GM12878 (cell line): ENCODE measurements around the gene IQGAP2. TPM values are rescaled to one million over a fixed set of nuclear protein-coding genes. Genes with fewer than 3 reads are reported as not detected.

ENCODE experiments used
- ATAC-seq: fragments of 200-7000 bp; cut with Tn5 transposase; 3 replicates; pipeline ENCODE4 v1.9.1; 2020; ENCODE audit warnings: mild to moderate bottlenecking, moderate library complexity
- BruUV-seq: library from RNA; stranded (reverse); fragments of 400-500 nt; replicated peaks from 2 replicates; lab custom pipeline; 2021; lab: Mats Ljungman, UMichigan
- CTCF ChIA-PET: fragments of 300-600 bp; sonication (Branson Sonifier 250); formaldehyde crosslinking; extraction: SDS; loops from one replicate; lab custom pipeline; 2021; ENCODE audit warnings: inconsistent platforms; lab: Yijun Ruan, JAX
- POLR2A ChIA-PET: fragments of 350-600 bp; formaldehyde crosslinking; extraction: SDS; loops from one replicate; lab custom pipeline; 2021; ENCODE audit warnings: inconsistent platforms; lab: Charles Lee
- RAD21 ChIA-PET: fragments of 300-600 bp; sonication (Branson Sonifier 250); formaldehyde crosslinking; loops from one replicate; lab custom pipeline; 2023; ENCODE audit warnings: antibody characterized with exemption; ENCODE audit not compliant: unreplicated experiment; lab: Charles Lee
- SMC1A ChIA-PET: fragments of 300-600 bp; sonication (Branson Sonifier 250); formaldehyde crosslinking; loops from one replicate; lab custom pipeline; 2023; ENCODE audit not compliant: unreplicated experiment, uncharacterized antibody; lab: Charles Lee
- DNase-seq: peaks from one replicate; pipeline ENCODE4 v3.0.0-alpha.2; 2011; ENCODE audit warnings: low read depth, low spot score
- FAIRE-seq: peaks from 3 replicates; lab custom pipeline; 2011; peaks lifted over from hg19 to GRCh38; lab: Jason Lieb, UNC
- H2AFZ ChIP-seq: 2 replicates; pipeline ENCODE4 v1.6.0; 2011; ENCODE audit warnings: low read depth, low read length, control low read depth; ENCODE audit not compliant: control insufficient read depth
- H3K27ac ChIP-seq: 2 replicates; pipeline ENCODE4 v1.5.1; 2011; ENCODE audit warnings: control low read depth; ENCODE audit not compliant: control insufficient read depth, insufficient read depth
- H3K27me3 ChIP-seq, 2 experiments: replicated peaks in 1 of 2; 2 replicates each; pipeline versions ENCODE4 v1.6.0 to v1.6.1; 2011; ENCODE audit warnings: low read length in 1 of 2; ENCODE audit not compliant: control insufficient read depth in 2 of 2, insufficient read depth in 2 of 2
- H3K36me3 ChIP-seq, 2 experiments: 2 replicates each; pipeline ENCODE4 v1.5.1; 2011; ENCODE audit warnings: low read length in 1 of 2; ENCODE audit not compliant: control insufficient read depth in 2 of 2, insufficient read depth in 2 of 2
- H3K4me1 ChIP-seq: 2 replicates; pipeline ENCODE4 v1.6.1; 2011; ENCODE audit warnings: mild to moderate bottlenecking, low read length, moderate library complexity, mixed read lengths; ENCODE audit not compliant: control insufficient read depth, insufficient read depth
- H3K4me2 ChIP-seq: 2 replicates; pipeline ENCODE4 v1.6.0; 2011; ENCODE audit warnings: control low read depth; ENCODE audit not compliant: control insufficient read depth, insufficient read depth
- H3K4me3 ChIP-seq: fragments of 200-600 bp; sonication (generic); 2 replicates; pipeline ENCODE4 v1.5.1; 2016
- H3K79me2 ChIP-seq: 2 replicates; pipeline ENCODE4 v1.6.0; 2011; ENCODE audit warnings: low read length; ENCODE audit not compliant: control insufficient read depth, insufficient read depth
- H3K9ac ChIP-seq: 2 replicates; pipeline ENCODE4 v1.8.0; 2011; ENCODE audit warnings: low read length, control low read depth, mixed read lengths; ENCODE audit not compliant: control insufficient read depth, insufficient read depth
- H3K9me3 ChIP-seq: replicated peaks from 3 replicates; pipeline ENCODE4 v1.5.1; 2011; ENCODE audit warnings: mild to moderate bottlenecking, low read length; ENCODE audit not compliant: control insufficient read depth, insufficient read depth
- H4K20me1 ChIP-seq: 2 replicates; pipeline ENCODE4 v1.6.0; 2011; ENCODE audit not compliant: control insufficient read depth, insufficient read depth
- EGR1 ChIP-seq, 2 experiments: IDR thresholded peaks; 1 replicate in 1 of 2; 2 replicates in 1 of 2; pipeline ENCODE4 v1.6.1; 2011 to 2012; ENCODE audit warnings: low read depth in 2 of 2, low read length in 2 of 2, borderline replicate concordance in 1 of 2, mild to moderate bottlenecking in 1 of 2, moderate library complexity in 1 of 2
- EP300 ChIP-seq, 2 experiments: fragments of 150-350 bp in 1 of 2; IDR thresholded peaks; 2 replicates each; pipeline ENCODE4 v1.6.1; 2011 to 2012; ENCODE audit warnings: low read depth in 2 of 2, low read length in 2 of 2, borderline replicate concordance in 1 of 2, improper control_type of control experiment in 1 of 2, inconsistent platforms in 1 of 2; ENCODE audit not compliant: control insufficient read depth in 1 of 2
- HDGF ChIP-seq: fragments of 450-650 bp; IDR thresholded peaks from 2 replicates; pipeline ENCODE4 v1.6.1; 2016; ENCODE audit warnings: antibody characterized with exemption
- JUNB ChIP-seq: IDR thresholded peaks from 2 replicates; pipeline ENCODE4 v1.6.1; 2016; ENCODE audit warnings: antibody characterized with exemption, mild to moderate bottlenecking
- MTA3 ChIP-seq: IDR thresholded peaks from 2 replicates; pipeline ENCODE4 v1.6.1; 2012; ENCODE audit warnings: low read length, inconsistent platforms, borderline replicate concordance
- POU2F2 ChIP-seq: IDR thresholded peaks from 3 replicates; pipeline ENCODE4 v1.6.1; 2011; ENCODE audit warnings: low read depth, mild to moderate bottlenecking, low read length, borderline replicate concordance
- RUNX3 ChIP-seq: IDR thresholded peaks from 2 replicates; pipeline ENCODE4 v1.6.1; 2012; ENCODE audit warnings: low read length, inconsistent platforms
- SRF ChIP-seq, 2 experiments: IDR thresholded peaks; 2 replicates each; pipeline ENCODE4 v1.6.1; 2011; ENCODE audit warnings: low read depth in 2 of 2, low read length in 2 of 2, mild to moderate bottlenecking in 1 of 2, moderate library complexity in 1 of 2
- TBL1XR1 ChIP-seq: IDR thresholded peaks from 2 replicates; pipeline ENCODE4 v1.6.1; 2012; ENCODE audit warnings: low read depth, low read length, improper control_type of control experiment
- ZNF24 ChIP-seq: fragments of 450-650 bp; IDR thresholded peaks from 2 replicates; pipeline ENCODE4 v1.6.1; 2017; ENCODE audit warnings: antibody characterized with exemption, mild to moderate bottlenecking
- ZZZ3 ChIP-seq: IDR thresholded peaks from 2 replicates; pipeline ENCODE4 v1.6.1; 2011; ENCODE audit warnings: low read depth; ENCODE audit not compliant: control insufficient read depth, insufficient read length
- WGBS: methylation state at CpG from one replicate; pipeline ENCODE4 v1.1.6; 2016; ENCODE audit warnings: low lambda C conversion rate; ENCODE audit not compliant: insufficient replicate concordance, insufficient coverage; ENCODE audit errors: missing lambda C conversion rate; 5-methylcytosine and 5-hydroxymethylcytosine counted together
- in situ Hi-C: fragments of 300-500 bp; cut with MboI; formaldehyde crosslinking; loops from 9 replicates; pipeline ENCODE4 v1.14.3; 2018; ENCODE audit warnings: mixed read lengths
- intact Hi-C: fragments of 100-400 bp; cut with micrococcal nuclease; formaldehyde crosslinking; loops from one replicate; pipeline ENCODE4 v1.14.2; 2022; ENCODE audit not compliant: unreplicated experiment
- polyA plus RNA-seq, 11 experiments: library from polyadenylated mRNA; depleted of rRNA in 4 of 11; unstranded in 6 of 11; stranded (reverse) in 5 of 11; fragments of >200 nt; fragmentation: Nextera tagmentation in 4 of 11; fragmentation: Illumina TruSeq in 1 of 11; extraction: Ambion mirVana in 4 of 11; extraction: Trizol in 1 of 11; gene quantifications; 1 replicate in 1 of 11; 2 replicates in 10 of 11; pipeline versions ENCODE4 v1.2.1 to v1.2.3, GENCODE V29; 2011 to 2016; ENCODE audit warnings: inconsistent platforms in 2 of 11, missing spikeins in 2 of 11, low read depth in 1 of 11
- total RNA-seq, 4 experiments: library from RNA; depleted of rRNA in 3 of 4; stranded (reverse); fragments of >200 nt in 3 of 4; fragmentation: Illumina TruSeq in 1 of 4; extraction: Trizol in 1 of 4; gene quantifications; 2 replicates each; pipeline versions ENCODE4 v1.2.1 to v1.2.3, GENCODE V29; 2013 to 2021
- TF ChIP-seq, protein P1 (sequence below): fragments of 150-350 bp; IDR thresholded peaks from 2 replicates; pipeline ENCODE4 v1.6.1; 2014; ENCODE audit warnings: mild to moderate bottlenecking, low read depth, low read length
- TF ChIP-seq, protein P2 (sequence below): fragments of 450-650 bp; IDR thresholded peaks from 2 replicates; pipeline ENCODE4 v1.6.1; 2017; ENCODE audit warnings: borderline replicate concordance
- TF ChIP-seq, protein P3 (sequence below): fragments of 450-650 bp; IDR thresholded peaks from 2 replicates; pipeline ENCODE4 v1.6.1; 2017; ENCODE audit warnings: low read depth, mild to moderate bottlenecking, moderate library complexity
- TF ChIP-seq, protein P4 (sequence below), 3 experiments: IDR thresholded peaks in 2 of 3; conservative IDR thresholded peaks in 1 of 3; 2 replicates each; pipeline ENCODE4 v1.5.1; 2011; ENCODE audit warnings: low read depth in 3 of 3, low read length in 3 of 3, mild to moderate bottlenecking in 3 of 3, control low read depth in 2 of 3, moderate library complexity in 2 of 3, inconsistent platforms in 1 of 3, mixed read lengths in 1 of 3; ENCODE audit not compliant: control insufficient read depth in 2 of 3, insufficient read depth in 1 of 3; ENCODE audit errors: extremely low read depth in 1 of 3
- TF ChIP-seq, protein P5 (sequence below): IDR thresholded peaks from 2 replicates; pipeline ENCODE4 v1.6.1; 2012; ENCODE audit warnings: low read depth, low read length, improper control_type of control experiment

IQGAP2 gene
- total and polyA plus RNA-seq, 10 of the 15 experiments (the other 5 are each of a cell fraction or from before 2014, with no cell fraction given) = 14.5 to 41.4 (median 21.8) TPM

DNA sequence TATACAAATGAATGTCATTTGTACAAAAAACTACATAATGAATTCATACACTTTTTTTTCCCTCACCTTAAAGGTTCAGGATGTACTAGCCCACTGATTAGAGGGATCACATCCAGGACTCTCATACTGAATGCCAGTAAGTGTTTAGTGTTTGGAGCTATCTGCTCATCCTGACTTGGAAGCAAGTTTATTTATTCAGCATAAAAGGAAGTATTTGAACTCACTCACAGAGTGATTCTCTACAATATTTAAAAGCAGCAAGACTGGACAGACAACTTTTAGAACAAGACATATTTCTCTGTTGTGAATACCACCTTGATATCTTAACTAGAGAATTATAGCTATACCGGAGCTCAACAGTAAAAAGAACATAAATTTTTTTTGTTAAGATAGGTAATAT lies 14.8 kb upstream of the IQGAP2 start:
- Histone ChIP-seq H3K4me2 (no peak overlapping the region), H3K27ac (no peak overlapping the region), H3K27me3 (no peaks in the 10 kb centered on the region), H3K4me3 (no peak overlapping the region), H3K4me1 (no peaks in the 10 kb centered on the region), H3K9me3 (no peaks in the 10 kb centered on the region), H3K9ac (no peak overlapping the region), H4K20me1 (no peaks in the 10 kb centered on the region), H3K79me2 (no peaks in the 10 kb centered on the region), H3K36me3 (no peaks in the 10 kb centered on the region), H2AFZ (no peak overlapping the region)
- SMC1A ChIA-PET = interaction anchor here (0.6 to 2.0 kb wide), 6 partner anchors 9 to 195 kb away, joined by 3 to 6 read pairs (median 3); no protein-coding TSS in a partner anchor
- intact Hi-C loops = loop anchor here (5.0 kb wide), 1 partner anchor 36 kb away; no protein-coding TSS in a partner anchor
- BruUV-seq = no TSS peak
- RAD21 ChIA-PET = no interaction called here
- POLR2A ChIA-PET = interaction anchor here (1.1 kb wide), 1 partner anchor 18 kb away, joined by 9 read pairs; no protein-coding TSS in a partner anchor
- no peak for FAIRE-seq
- in situ Hi-C loops = no loop called here
- no peak for DNase-seq
- CTCF ChIA-PET = interaction anchor here (1.6 kb wide), 1 partner anchor 15 kb away, joined by 7 read pairs; the partner anchor contains the start of gene IQGAP2
- ATAC-seq = no peak
- 95% methylated on average over 1 of the region's 1 CpG for WGBS
- TF ChIP-seq, protein P1, sequence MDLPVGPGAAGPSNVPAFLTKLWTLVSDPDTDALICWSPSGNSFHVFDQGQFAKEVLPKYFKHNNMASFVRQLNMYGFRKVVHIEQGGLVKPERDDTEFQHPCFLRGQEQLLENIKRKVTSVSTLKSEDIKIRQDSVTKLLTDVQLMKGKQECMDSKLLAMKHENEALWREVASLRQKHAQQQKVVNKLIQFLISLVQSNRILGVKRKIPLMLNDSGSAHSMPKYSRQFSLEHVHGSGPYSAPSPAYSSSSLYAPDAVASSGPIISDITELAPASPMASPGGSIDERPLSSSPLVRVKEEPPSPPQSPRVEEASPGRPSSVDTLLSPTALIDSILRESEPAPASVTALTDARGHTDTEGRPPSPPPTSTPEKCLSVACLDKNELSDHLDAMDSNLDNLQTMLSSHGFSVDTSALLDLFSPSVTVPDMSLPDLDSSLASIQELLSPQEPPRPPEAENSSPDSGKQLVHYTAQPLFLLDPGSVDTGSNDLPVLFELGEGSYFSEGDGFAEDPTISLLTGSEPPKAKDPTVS = no peak
- TF ChIP-seq ZNF24 (no peak), SRF (IDR thresholded peaks at IDR 0.05; ENCODE audit: low read depth in 2 of 2, low read length in 2 of 2) (no peak), HDGF (no peak), EGR1 (IDR thresholded peaks at IDR 0.05; ENCODE audit: borderline replicate concordance in 1 of 2, low read depth in 2 of 2, low read length in 2 of 2) (no peak), POU2F2 (no peak), ZZZ3 (no peak), RUNX3 (no peak), EP300 (IDR thresholded peaks at IDR 0.05; ENCODE audit: borderline replicate concordance in 1 of 2, control insufficient read depth in 1 of 2, low read depth in 2 of 2, low read length in 2 of 2) (no peak), MTA3 (no peak), TBL1XR1 (no peak), JUNB (no peak)
- TF ChIP-seq, protein P2, sequence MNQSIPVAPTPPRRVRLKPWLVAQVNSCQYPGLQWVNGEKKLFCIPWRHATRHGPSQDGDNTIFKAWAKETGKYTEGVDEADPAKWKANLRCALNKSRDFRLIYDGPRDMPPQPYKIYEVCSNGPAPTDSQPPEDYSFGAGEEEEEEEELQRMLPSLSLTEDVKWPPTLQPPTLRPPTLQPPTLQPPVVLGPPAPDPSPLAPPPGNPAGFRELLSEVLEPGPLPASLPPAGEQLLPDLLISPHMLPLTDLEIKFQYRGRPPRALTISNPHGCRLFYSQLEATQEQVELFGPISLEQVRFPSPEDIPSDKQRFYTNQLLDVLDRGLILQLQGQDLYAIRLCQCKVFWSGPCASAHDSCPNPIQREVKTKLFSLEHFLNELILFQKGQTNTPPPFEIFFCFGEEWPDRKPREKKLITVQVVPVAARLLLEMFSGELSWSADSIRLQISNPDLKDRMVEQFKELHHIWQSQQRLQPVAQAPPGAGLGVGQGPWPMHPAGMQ = no peak
- TF ChIP-seq, protein P3, sequence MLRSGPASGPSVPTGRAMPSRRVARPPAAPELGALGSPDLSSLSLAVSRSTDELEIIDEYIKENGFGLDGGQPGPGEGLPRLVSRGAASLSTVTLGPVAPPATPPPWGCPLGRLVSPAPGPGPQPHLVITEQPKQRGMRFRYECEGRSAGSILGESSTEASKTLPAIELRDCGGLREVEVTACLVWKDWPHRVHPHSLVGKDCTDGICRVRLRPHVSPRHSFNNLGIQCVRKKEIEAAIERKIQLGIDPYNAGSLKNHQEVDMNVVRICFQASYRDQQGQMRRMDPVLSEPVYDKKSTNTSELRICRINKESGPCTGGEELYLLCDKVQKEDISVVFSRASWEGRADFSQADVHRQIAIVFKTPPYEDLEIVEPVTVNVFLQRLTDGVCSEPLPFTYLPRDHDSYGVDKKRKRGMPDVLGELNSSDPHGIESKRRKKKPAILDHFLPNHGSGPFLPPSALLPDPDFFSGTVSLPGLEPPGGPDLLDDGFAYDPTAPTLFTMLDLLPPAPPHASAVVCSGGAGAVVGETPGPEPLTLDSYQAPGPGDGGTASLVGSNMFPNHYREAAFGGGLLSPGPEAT = no peak
- TF ChIP-seq, protein P4, sequence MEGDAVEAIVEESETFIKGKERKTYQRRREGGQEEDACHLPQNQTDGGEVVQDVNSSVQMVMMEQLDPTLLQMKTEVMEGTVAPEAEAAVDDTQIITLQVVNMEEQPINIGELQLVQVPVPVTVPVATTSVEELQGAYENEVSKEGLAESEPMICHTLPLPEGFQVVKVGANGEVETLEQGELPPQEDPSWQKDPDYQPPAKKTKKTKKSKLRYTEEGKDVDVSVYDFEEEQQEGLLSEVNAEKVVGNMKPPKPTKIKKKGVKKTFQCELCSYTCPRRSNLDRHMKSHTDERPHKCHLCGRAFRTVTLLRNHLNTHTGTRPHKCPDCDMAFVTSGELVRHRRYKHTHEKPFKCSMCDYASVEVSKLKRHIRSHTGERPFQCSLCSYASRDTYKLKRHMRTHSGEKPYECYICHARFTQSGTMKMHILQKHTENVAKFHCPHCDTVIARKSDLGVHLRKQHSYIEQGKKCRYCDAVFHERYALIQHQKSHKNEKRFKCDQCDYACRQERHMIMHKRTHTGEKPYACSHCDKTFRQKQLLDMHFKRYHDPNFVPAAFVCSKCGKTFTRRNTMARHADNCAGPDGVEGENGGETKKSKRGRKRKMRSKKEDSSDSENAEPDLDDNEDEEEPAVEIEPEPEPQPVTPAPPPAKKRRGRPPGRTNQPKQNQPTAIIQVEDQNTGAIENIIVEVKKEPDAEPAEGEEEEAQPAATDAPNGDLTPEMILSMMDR (IDR thresholded peaks at IDR 0.05 in 2 of 3, conservative IDR thresholded peaks at IDR 0.05 in 1 of 3; ENCODE audit: control insufficient read depth in 2 of 3, extremely low read depth in 1 of 3, insufficient read depth in 1 of 3, low read depth in 3 of 3, low read length in 3 of 3) = no peak
- TF ChIP-seq, protein P5, sequence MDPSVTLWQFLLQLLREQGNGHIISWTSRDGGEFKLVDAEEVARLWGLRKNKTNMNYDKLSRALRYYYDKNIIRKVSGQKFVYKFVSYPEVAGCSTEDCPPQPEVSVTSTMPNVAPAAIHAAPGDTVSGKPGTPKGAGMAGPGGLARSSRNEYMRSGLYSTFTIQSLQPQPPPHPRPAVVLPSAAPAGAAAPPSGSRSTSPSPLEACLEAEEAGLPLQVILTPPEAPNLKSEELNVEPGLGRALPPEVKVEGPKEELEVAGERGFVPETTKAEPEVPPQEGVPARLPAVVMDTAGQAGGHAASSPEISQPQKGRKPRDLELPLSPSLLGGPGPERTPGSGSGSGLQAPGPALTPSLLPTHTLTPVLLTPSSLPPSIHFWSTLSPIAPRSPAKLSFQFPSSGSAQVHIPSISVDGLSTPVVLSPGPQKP = no peak
